Germinal center (tissue), 1 donor: ENCODE measurements around the gene CYBA.

Experiments
- DNase-seq: peaks from one replicate; pipeline ENCODE4 v3.0.0; 2012; ENCODE audit warnings: mixed read lengths, low spot score

CYBA gene

GRCh38 chr16:88662222-88662842 is 11.5 kb upstream of the CYBA start:
- no peak for DNase-seq

- no peak for DNase-seq
These were observed 10.6 kb upstream of the CYBA start for GRCh38 chr16:88661468-88661867.

- DNase-seq, result no peak
These were observed 8.3 kb upstream of the CYBA start for GRCh38 chr16:88659160-88659559.

- no peak for DNase-seq
These were observed 7.9 kb upstream of the CYBA start for GRCh38 chr16:88658714-88659113.

- no peak for DNase-seq
These were observed 6.5 kb upstream of the CYBA start for GRCh38 chr16:88657371-88657770.

GRCh38 chr16:88656291-88656980 is 5.6 kb upstream of the CYBA start:
- no peak for DNase-seq

GRCh38 chr16:88655733-88656281 is 5.0 kb upstream of the CYBA start:
- no peak for DNase-seq

GRCh38 chr16:88655053-88655732 is 4.3 kb upstream of the CYBA start:
- DNase-seq, result no peak

GRCh38 chr16:88654363-88655052 is 3.7 kb upstream of the CYBA start:
- no peak for DNase-seq

GRCh38 chr16:88653596-88654362 is 2.9 kb upstream of the CYBA start:
- DNase-seq, result no peak

- no peak for DNase-seq
These were observed 2.2 kb upstream of the CYBA start for GRCh38 chr16:88653101-88653500.

- no peak for DNase-seq
These were observed 1.9 kb upstream of the CYBA start for GRCh38 chr16:88652762-88653063.

GRCh38 chr16:88651989-88652761 is 1.3 kb upstream of the CYBA start:
- no peak for DNase-seq

GRCh38 chr16:88651276-88651988 is 579 bp upstream of the CYBA start:
- peak; percentile 87 for DNase-seq

- DNase-seq, result peak; percentile 68
These were observed 717 bp downstream of the CYBA start for GRCh38 chr16:88649924-88650748.

- DNase-seq, result no peak
These were observed 1.5 kb downstream of the CYBA start for GRCh38 chr16:88649195-88649923.

GRCh38 chr16:88647178-88648070 is 3.4 kb downstream of the CYBA start:
- no peak for DNase-seq
